GM12891 (cell line): ENCODE measurements around the gene DEUP1.

ENCODE experiments used
- POLR2A ChIP-seq: IDR thresholded peaks from 2 replicates; pipeline ENCODE4 v1.6.1; 2011; ENCODE audit warnings: low read depth, low read length, control low read depth
- TAF1 ChIP-seq: IDR thresholded peaks from 2 replicates; pipeline ENCODE4 v1.6.1; 2011; ENCODE audit warnings: low read depth, low read length, control low read depth

DNA sequence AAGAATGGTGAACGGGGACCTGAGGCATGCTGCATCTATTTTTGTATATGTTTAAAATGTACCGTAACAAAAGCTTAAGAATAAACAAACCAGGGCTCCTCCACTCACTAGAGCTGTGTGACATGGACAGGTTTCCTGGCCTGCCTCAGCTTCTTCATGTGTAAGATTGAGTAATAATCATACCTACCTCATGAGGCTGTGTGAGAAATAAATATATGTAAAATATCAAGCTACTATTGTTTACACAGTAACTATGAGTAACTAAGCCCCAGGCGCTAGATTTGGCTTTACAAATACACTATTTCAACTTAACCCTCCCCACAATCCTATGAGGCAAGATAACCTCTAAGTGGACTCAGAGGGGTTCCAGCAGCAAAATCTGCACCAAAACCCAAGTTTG, 146.3 kb downstream of the DEUP1 start:
- TF ChIP-seq TAF1, result no peak
- no peak for TF ChIP-seq POLR2A
